GM21825 (cell line): ENCODE measurements around the gene TPK1.
A peak's percentile ranks its signal among the peaks of the same experiment; 100 is the strongest.

Experiments
- ATAC-seq: cut with Tn5 transposase; IDR thresholded peaks from one replicate; pipeline ENCODE4 v1.9.1; 2021; ENCODE audit warnings: mild to moderate bottlenecking, moderate library complexity; ENCODE audit not compliant: unreplicated experiment

Gene TPK1

GRCh38 chr7:144489504-144489903 lies 346.3 kb downstream of the TPK1 start:
- ATAC-seq = no peak

- no peak for ATAC-seq
Measured at GRCh38 chr7:144488977-144489376, 346.9 kb downstream of the TPK1 start.

DNA sequence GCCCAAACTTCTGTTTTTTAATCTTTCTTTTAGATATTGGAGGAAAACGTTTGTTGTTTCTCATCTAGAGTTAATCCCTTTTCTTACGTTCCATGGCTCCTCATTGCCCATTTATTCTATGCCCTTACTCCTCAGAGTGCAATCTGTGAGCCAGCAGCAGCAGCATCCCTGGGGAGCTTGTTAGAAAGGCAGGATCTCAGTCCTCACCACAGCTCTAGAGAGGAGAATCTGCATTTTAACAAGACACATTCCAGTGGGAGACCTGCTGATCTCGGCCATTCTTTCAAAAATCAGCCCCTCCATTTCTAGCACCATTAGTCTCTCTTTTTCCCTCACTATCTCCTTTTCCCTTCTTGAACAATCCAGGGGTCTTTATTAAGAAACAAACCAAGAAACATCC lies 348.0 kb downstream of the TPK1 start:
- ATAC-seq = no peak

DNA sequence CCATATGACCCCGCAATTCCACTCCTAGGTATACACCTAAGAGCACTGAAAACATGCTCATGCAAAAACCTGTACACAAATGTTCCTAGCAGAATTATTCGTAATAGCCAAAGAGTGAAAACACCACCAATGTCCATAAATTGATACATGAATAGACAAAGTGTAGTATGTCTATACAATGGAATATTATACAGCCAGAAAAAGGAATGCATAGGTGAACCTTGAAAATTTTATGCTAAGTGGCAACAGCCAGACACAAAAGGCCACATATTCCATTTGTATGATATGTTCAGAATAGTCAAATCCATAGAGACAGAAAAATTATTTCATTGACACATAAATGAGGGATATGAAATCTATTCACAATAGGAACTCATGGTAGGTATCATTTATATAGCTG lies 351.4 kb downstream of the TPK1 start:
- ATAC-seq = no peak

DNA sequence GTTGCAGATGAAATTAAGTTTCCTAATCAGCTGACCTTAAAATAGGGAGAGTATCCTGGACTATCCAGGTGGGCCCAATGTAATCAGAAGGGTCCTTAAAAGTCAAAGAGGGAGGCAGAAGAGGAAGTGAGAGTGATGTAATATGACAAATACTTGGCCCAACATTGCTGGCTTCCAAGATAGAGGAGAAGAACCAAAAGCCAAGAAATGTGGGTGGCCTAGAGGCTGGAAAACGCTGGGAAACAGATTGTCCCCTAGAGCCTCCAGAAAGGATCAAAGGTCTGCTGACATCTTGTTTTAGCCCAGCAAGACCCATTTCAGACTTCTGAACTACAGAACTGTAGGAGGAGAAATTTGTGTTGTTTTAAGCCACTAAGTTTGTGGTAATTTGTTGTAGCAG lies 352.7 kb downstream of the TPK1 start:
- ATAC-seq = no peak

DNA sequence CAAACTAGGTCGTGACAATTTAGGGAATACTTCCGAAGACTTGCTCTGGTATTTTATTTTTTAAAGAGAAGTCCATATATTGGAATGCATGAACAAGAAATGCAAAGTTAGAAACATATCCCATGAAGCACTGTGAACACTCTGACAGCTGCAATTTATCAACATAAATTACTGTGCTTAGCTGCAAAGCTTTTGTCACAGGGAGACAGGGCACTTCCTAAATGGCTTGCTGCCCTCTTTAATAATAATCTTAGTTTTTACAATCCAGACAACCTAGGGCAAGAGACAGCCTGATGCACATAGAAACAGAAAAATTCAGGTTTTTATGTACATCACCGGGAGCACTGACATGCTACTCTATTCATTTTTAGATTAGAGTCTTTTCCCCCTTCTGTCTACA lies 354.0 kb downstream of the TPK1 start:
- ATAC-seq = no peak

- no peak for ATAC-seq
Measured at GRCh38 chr7:144477348-144477747, 358.5 kb downstream of the TPK1 start.

GRCh38 chr7:144474800-144475615 lies 360.8 kb downstream of the TPK1 start:
- no peak for ATAC-seq

- ATAC-seq = no peak
Measured at GRCh38 chr7:144474363-144474762, 361.5 kb downstream of the TPK1 start.

DNA sequence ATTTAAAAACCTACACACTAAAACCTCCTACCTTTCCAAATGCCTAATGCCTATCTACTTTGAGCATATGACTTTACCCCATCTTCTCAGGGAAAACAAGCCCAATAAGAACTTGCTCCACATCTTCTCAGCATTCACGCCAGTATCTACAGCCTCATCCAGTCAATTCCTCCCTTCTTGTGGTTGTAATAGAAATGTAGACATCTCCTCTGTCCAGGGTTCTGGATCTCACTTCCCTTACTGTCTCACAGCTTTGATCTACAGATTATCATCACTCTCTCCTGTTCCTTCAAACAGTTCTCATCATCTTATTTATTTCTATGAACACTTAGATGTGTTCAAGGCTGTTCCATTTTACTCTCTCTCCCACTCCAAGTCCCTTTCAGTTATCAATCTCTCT lies 361.9 kb downstream of the TPK1 start:
- ATAC-seq = no peak

DNA sequence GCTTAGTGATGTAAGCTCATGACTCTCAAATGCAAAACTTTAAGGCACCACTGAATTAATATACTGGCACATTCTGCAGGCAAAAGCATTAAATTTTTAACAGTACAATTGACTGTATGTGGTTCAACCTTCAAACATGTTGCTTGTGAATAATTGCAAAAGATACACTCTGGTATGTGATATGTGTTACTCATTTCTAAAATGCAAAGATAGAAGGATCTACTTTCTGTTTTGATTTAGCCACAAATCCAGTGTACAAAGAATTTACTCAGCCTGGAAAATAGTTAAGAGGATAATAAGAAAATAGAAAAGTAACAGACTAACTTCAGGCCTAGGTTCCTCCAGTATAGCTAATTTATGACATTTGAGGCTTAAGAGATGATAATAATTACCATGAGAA lies 365.8 kb downstream of the TPK1 start:
- ATAC-seq = no peak

DNA sequence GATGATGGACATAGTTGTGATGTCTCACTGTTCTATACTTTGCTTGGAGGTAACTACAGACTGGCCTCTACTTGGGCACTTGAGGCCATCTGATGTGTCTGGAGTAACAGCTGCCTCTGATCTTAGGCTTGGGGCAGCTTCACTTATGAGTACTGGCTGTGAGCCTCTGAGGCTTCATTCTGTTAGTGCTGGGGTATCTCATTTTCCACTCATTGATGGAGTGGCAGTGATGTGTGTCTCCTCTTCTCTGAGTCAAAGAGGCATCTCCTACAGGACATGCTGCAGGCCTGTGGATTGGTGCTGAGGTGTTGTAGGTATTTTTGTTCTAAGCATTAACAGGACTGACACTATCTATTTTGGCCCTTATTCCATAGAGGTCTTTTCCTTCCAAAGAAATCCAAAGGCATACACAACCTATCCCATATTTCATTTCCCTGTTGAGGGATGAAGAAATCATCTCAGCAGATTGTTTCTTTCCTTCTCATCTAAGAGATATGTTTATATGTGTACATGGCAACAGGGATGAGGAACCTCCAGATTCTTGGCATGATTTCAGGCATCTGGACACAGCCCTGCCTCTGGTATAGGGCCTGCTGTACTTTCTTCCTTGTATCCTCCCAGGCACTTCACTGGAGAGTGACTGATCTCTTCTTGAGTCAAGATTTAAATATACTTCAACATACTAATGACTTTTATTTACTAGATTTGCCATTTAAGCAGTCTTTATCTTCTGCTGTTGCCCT lies 366.7 kb downstream of the TPK1 start:
- ATAC-seq = no peak

- no peak for ATAC-seq
Measured at GRCh38 chr7:144459635-144460034, 376.2 kb downstream of the TPK1 start.

DNA sequence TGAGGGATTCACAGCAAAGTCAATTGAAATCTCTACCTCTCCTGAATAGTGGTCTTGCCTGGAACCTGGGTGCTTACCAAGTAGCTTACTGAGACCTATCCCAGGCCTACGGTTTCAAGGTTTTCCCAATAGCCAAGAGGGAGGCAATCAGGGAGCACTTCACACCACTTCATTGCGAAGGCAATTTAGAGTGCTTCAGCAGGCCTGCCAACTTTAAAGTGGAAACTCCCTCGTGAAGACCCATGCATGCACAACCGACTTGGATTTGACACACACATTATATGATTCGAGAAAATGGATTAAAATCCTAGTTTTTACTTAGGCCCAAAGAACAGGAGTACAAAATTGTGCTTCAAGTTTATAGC lies 380.8 kb downstream of the TPK1 start:
- no peak for ATAC-seq

DNA sequence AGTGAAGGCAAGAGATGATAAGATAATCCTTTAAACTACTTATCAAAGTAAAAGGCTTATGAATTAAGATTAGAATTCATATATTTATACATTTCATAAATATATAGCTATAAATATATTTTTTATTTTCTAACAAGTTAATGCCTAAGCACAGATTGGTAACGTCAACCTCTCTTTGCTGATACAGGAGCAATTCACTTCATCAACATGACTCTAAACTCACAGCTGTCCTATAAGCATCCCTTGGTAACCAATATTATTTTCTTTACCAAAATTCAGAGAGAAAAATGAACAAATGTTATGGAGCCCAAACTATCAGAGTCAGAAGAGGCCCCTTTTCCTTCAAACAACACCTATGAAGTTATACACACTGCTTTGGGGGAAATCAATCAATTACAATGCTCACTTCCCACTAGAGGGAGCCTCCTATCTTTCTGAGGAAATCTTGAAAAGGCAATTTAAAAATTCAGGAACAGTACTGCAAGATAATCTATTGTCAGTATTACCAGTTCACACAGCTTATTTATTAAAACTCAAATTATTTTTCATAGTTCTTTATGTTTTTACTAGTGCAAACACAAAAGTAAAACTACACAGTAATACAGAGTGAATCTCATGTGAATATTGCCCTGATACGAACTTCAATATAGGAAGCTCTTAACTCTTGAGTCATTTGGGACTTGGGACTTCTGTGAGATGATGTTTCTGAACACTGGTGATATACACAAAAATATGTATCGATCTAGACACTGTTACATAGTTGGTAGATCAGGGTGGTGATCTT lies 381.4 kb downstream of the TPK1 start:
- no peak for ATAC-seq

GRCh38 chr7:144452064-144452463 lies 383.8 kb downstream of the TPK1 start:
- ATAC-seq = peak; percentile 57

DNA sequence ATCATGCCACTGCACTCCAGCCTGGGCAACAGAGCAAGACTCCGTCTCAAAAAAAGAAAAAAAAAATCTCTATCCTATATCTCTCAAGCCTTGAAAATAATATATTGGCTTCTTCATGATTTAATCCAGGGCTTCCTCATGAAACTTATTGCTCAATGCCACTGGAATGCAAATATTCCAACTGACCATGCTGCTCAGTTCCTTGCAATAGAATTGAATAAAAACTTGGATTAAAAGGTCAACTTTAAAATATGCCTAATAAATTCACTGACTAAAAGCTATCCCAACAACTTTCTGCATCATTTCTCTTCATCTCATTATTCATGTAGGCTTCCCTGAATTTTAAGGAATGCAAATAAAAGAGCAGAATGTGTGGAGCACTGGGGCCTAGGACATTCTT lies 390.3 kb downstream of the TPK1 start:
- ATAC-seq = no peak

DNA sequence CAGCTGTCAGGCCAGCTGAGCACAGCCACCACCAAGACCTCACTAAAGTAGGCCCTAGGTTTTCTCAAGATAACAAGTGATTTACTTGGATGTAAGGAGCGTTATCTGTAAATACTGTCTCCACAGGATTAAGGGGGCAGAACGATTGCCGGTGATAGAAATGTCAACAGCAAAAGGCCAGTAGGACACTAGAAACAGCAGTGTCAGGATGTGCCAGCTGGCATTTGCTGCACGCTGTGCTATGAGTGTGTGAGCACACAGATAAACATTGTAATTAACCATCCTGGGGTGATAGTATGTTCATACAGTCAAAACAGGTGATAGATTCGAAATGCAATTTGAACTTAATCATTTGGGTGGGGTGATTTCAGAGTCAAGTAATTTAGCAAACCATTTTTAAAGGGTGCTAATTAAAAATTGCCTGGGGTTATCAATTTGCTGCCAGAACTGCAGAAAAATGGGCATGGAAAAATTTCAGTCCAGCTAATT lies 396.1 kb downstream of the TPK1 start:
- no peak for ATAC-seq

DNA sequence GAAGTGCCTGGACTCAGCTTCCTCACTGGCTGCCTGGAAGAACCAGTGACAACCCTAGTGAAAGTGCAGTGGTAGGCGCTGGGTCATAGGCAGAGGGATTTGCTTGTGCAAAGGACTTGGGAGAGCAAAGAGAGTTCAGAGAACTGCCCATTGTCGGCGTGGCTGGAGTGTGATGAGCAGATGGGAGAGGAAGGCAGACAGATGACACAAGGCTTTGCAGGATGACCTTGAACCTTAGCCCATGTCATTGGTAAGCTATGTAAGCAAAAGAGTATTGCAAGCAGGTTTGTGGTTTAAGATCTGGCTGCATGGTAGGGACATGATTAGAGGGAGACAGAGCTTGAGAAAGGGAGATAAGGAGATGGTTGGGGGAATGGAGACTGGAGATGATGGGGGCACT lies 397.1 kb downstream of the TPK1 start:
- no peak for ATAC-seq

DNA sequence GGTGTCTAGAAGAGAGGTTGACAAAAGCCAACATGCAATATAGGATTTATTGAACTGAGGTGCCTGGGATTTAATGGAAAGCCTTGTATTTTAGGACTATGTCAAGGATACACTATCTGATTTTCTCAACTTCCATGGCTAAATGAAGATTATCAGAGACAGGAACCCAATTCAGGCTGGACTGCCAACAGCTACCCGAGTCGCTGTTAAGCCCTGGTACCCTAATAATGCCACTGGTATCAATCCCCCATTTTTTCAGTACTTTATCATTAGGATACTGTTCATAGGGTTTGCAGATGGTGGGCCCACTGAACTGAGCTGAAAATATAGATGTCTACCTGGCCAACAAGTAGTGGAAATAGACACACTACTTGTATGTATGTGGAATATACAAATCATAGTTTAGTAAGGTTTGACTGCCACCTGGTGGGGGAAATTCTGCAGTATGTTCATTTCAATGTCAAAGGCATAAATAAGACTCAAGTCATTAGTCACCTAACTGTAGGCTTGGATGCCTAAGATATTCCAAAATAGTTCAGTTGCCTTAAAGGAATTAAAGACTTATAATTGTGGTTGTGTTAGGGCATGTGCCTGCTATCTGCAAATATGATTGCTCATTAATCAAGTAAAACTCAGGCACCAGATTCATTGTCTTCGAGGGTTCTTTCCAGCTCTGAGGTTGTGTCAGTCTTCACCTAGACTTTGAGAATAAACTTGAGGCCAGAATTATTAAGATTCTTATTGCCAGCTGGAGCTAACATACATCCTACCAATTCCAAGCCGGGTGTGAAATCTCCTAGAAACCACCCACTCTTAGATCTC lies 398.3 kb downstream of the TPK1 start:
- peak; percentile 63 for ATAC-seq

- no peak for ATAC-seq
Measured at GRCh38 chr7:144436500-144436899, 399.4 kb downstream of the TPK1 start.
